COLO829 (cell line): ENCODE data around the gene BCAP31.
"Not testable (repeated sequence)": the region's sequence is repeated elsewhere in the genome, so short reads cannot be mapped to it uniquely, and the experiment has no call there.

ENCODE experiments used
- DNase-seq: peaks from one replicate; pipeline ENCODE4 v3.0.0; 2012; ENCODE audit warnings: low spot score

The BCAP31 gene

DNA sequence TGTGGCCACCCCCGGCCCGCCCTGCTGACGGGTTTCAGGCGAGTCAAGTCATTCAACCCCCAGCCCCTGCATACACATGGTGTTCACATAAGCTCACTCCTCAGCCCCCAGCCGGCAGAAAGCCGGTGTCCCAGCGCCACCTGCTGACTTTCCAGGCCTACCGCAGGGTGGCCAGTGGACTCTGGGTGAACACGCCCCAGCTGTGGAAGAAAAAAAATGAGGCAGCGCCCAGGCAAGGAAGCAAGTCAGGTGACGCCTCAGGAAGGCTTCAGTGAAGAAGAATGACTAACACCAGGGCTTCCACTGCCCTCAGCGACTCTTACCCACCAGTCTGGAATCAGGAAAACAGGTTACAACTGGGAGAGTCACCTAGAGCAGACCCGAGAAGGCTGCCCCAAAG, 15.8 kb downstream of the BCAP31 start:
- DNase-seq = peak; percentile 72

DNA sequence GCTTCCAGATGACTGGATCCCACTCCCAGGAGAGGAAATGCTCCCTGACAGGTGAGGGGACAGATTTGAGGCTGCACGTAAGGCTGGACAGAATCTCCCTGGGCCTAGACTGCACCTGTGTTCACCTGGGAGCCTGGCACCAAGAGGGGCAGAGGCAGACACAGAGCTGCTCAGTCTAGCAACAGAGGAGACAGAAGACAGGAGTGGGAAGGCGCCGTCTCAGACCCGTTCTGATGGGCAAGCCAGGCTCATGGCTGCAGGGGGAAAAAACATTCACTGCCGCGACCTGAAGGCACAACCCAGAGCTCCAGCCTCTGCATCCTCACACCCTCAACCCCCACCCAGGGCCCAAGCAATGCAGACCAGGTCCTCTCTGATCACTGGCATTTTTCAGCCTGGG, 16.8 kb downstream of the BCAP31 start:
- DNase-seq = no peak

DNA sequence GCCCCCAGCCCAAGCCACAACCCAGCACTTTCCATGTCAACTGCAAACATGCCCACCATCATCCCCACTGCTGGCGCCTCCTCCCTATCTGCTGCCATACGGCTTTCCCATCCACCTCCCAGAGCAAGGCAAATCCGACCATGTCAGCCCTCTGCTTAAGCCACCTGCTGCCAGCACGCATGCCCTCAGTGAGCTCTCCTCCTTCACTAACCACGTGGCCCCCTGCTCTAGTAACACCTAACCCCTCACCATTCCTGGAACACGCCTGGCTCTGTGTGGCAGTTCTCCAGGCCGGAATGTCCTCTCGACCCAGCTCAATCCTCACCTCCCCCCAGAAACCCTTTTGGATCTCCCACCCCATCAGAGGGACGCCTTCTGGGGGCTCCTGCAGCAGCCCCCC, 17.4 kb downstream of the BCAP31 start:
- no peak for DNase-seq

GRCh38 chrX:153705403-153706060, 18.7 kb downstream of the BCAP31 start:
- DNase-seq = not testable (repeated sequence)

GRCh38 chrX:153704631-153705402, 19.4 kb downstream of the BCAP31 start:
- DNase-seq = not testable (repeated sequence)

- DNase-seq = no peak
Measured at GRCh38 chrX:153704021-153704526, 20.1 kb downstream of the BCAP31 start.

- no peak for DNase-seq
Measured at GRCh38 chrX:153703036-153703370, 21.2 kb downstream of the BCAP31 start.

DNA sequence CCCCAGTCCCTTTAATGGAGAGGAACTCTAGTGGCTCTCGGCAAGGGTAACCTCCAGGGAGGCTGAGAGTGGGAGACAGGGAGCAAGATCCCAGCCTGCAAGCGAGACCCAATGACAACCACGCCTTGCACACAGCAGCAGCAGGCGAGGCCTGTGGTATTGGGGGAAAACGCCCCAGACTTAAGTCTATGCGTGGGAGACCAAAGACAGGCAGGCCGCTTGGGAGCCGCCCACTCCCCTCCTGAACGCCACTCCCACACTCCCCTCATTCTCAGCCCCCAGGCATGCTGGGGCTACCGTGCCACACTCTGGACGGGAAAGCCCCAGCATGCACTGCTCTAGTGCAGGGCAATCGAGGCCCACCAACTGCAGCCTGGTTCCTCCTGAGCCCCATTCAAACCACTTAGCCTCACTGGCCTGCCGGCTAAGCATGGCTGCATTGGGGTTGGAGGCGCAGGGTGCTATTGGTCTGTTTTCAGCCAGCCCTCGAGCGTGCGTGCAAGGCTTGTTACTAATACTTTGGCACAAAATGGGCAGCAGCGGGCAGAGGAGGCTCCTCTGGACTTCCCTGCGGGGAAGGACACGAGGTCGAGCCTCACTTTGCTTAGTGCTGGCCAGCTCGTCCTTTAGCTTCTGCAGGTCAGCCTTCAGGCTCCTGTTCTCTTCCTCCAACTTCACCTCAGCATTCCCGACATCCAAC, 21.7 kb downstream of the BCAP31 start:
- DNase-seq = no peak

- DNase-seq = no peak
Measured at GRCh38 chrX:153701706-153702105, 22.5 kb downstream of the BCAP31 start.

- no peak for DNase-seq
Measured at GRCh38 chrX:153700967-153701366, 23.2 kb downstream of the BCAP31 start.

DNA sequence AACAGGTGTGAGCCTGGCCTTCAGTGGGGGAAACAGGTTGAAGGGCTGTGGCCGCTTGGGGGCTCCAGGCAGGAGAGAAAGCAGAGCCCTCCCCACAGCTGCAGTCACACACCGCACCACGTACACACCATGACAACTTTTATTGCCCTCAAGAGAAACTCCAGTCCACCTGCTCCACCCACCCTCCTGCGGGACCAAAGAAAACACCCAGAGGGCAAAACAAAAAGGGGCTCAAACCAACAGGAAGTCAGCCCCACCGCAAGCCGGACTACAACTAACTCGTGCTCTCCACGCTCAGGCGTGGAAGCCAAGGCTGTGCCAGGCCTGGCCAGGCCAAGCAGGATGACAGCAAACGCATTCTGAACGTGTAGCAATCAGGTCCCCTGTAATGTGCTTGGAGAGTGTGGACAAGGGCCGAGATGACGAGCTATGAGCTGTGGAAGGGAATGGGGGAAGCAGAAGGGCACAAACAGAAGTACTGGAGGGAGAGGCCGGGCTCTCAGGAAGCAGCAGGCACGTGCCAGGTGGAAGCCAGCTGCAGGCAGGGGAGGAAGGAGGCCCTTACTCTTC, 23.7 kb downstream of the BCAP31 start:
- no peak for DNase-seq

- not testable (repeated sequence) for DNase-seq
Measured at GRCh38 chrX:153699784-153700371, 24.3 kb downstream of the BCAP31 start.

GRCh38 chrX:153699210-153699783, 24.9 kb downstream of the BCAP31 start:
- not testable (repeated sequence) for DNase-seq

DNA sequence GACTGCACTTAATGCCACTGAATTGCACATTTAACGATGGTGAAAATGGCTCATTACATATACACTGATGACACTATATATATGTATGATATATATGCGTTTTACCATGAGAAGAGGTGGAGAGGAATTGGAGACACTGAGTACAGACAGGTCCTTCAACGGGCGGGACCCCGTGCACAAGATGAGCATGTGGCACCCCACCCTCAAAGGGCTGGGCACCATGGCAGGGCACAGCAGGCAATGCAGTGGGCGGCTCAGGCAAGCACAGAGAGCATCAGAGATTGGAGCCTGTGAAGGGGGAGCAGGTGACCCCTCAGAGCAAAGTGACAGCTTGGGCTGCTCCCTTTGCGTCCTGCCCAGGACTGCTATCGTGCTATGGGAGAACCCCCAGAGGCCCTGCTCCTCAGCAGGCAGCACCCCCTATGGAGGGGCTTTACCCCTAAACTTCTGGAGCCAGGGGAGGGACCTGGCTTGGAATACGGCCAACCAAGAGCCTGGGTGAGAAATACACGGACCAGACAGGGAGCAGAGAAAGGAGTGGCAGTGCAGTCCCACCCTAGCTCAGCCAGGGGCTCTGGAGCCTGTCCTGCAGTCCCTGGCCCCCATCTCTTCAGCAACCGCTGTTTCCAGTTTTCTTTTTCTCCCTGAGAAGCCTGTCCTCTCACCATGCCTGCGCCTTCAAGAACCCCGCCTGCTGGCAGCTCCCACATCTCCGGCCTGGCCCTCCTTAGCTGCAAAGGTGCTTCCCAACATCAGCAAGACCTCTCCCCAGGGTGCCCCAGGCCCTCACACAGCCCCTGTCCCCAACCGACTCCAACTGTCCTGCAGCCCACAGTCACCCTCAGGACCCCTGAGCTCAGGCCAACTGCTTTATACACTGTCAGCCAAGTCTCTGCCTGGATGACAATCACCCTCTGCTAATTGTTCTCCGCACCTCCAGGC, 26.0 kb downstream of the BCAP31 start:
- DNase-seq = no peak

DNA sequence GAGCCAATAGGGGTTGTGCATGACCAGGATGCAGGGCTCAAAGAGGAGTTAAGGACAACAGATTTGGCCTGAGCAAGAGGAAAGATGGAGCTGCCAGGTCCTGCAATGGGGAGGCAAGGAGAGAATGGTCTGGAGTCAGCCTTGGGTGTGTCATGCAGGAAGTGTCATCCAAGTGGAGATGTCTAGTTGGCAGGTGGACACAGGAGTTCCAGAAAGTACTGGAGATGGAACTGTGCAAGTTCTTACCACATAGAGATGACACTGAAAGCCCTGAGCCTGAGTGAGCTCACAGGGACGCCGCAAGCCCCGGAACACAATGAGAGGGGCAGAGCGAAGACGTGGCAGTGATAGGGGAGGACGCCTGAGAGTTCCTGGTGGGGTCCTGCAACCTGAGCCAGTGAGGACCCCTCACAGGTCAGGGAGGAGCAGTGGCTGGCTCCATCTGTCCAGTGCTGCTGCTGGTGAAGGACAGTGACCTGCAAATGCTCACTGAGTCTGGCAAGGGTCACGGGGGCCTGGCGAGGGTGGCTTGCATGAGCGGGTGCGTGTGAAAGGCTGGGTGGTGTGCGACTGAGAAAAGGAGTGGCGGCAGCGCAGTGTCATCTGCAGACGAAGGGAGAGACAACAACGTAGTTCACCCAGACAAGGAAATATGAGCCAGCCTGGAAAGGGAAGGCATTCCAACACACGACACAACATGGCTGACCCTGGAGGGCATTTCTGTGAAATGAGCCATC, 27.0 kb downstream of the BCAP31 start:
- not testable (repeated sequence) for DNase-seq

DNA sequence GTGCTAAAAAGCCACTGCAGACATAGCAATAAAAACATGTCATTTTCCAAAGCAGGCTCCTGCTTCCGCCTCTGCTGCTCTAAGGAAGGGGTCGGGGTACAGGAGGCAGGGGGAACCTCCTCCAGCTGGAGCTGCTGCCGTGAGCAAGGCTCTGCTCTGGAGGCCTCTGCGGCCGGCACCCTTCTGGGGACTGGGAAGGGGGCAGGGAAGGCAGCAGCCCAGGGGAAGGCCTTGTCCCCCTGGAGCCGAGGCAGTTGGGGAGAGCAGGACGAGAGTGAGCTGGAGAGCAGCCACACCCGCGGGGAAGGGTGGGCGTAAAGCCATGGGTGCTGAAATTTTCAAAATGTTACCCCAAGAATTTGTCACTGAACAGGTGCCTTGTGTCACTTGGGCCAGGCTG, 27.6 kb downstream of the BCAP31 start:
- DNase-seq = not testable (repeated sequence)

DNA sequence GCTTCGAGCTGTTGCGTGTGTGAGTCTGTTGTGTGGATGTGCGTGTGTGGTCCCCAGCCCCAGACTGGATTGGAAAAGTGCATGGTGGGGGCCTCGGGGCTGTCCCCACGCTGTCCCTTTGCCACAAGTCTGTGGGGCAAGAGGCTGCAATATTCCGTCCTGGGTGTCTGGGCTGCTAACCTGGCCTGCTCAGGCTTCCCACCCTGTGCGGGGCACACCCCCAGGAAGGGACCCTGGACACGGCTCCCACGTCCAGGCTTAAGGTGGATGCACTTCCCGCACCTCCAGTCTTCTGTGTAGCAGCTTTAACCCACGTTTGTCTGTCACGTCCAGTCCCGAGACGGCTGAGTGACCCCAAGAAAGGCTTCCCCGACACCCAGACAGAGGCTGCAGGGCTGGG, 28.1 kb downstream of the BCAP31 start:
- DNase-seq = no peak

GRCh38 chrX:153694687-153695270, 29.4 kb downstream of the BCAP31 start:
- no peak for DNase-seq

DNA sequence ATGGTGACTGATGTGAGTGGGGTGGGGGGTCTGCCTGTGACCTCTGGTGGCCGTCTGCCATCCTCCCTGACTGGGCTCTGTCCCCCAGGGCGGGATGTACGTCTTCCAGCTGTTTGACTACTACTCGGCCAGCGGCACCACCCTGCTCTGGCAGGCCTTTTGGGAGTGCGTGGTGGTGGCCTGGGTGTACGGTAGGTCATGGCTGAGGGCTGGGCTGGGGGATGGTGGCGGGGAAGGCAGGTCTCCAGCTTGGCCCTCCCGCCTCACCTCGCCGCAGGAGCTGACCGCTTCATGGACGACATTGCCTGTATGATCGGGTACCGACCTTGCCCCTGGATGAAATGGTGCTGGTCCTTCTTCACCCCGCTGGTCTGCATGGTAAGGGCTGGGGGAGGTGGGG, 29.9 kb downstream of the BCAP31 start:
- DNase-seq = not testable (repeated sequence)
